Tibial nerve (tissue), 4 donors: Measurements from ENCODE around the gene SORBS1. TPM values are rescaled to one million over a fixed set of nuclear protein-coding genes. Genes with fewer than 3 reads are reported as not detected.
A peak's percentile ranks its signal among the peaks of the same experiment; 100 is the strongest.

Experiments used
- DNase-seq, 2 donors: peaks; one replicate each; pipeline ENCODE4 v3.0.0-alpha.2; 2019; ENCODE audit warnings: low spot score in 2 of 2
- H3K27ac ChIP-seq, 4 donors: fragments of 200-600 bp; sonication (generic) in 3 of 4; one replicate each; pipeline ENCODE4 v1.5.1; 2017 to 2019; ENCODE audit warnings: mild to moderate bottlenecking in 1 of 4
- H3K27me3 ChIP-seq, 2 donors: fragments of 200-600 bp; sonication (generic) in 1 of 2; one replicate each; pipeline versions ENCODE4 v1.5.1 to v1.6.0; 2017 to 2019
- H3K36me3 ChIP-seq, 3 donors: fragments of 200-600 bp; sonication (generic); one replicate each; pipeline ENCODE4 v1.5.1; 2018 to 2019
- H3K4me1 ChIP-seq, 4 donors: fragments of 200-600 bp; sonication (generic) in 3 of 4; one replicate each; pipeline ENCODE4 v1.5.1; 2017 to 2019
- H3K4me3 ChIP-seq, 4 donors: fragments of 200-600 bp; sonication (generic) in 3 of 4; one replicate each; pipeline ENCODE4 v1.5.1; 2017 to 2019; ENCODE audit warnings: mild to moderate bottlenecking in 1 of 4, moderate library complexity in 1 of 4
- H3K9me3 ChIP-seq, 4 donors: fragments of 200-600 bp; sonication (generic) in 3 of 4; one replicate each; pipeline ENCODE4 v1.5.1; 2017 to 2019
- CTCF ChIP-seq, 5 experiments: fragments of 200-600 bp in 3 of 5; fragments of 450-650 bp in 2 of 5; sonication (generic) in 3 of 5; IDR thresholded peaks; one replicate each; pipeline ENCODE4 v1.5.1; 2016 to 2019; ENCODE audit warnings: antibody characterized with exemption in 5 of 5, mild to moderate bottlenecking in 3 of 5, moderate library complexity in 2 of 5
- EP300 ChIP-seq, 2 donors: sonication (generic); formaldehyde crosslinking; IDR thresholded peaks; one replicate each; pipeline ENCODE4 v1.6.1; 2017; ENCODE audit warnings: antibody characterized with exemption in 2 of 2, mild to moderate bottlenecking in 1 of 2
- POLR2A ChIP-seq, 2 donors: fragments of 450-650 bp; IDR thresholded peaks; one replicate each; pipeline ENCODE4 v1.6.1; 2017; ENCODE audit warnings: antibody characterized with exemption in 2 of 2, mild to moderate bottlenecking in 2 of 2, moderate library complexity in 2 of 2
- WGBS, 2 donors: methylation state at CpG; one replicate each; pipeline ENCODE4 v1.1.5; 2018; 5-methylcytosine and 5-hydroxymethylcytosine counted together
- total RNA-seq, 4 donors: library from RNA; depleted of rRNA; stranded (reverse); fragments of >200 nt; gene quantifications; one replicate each; pipeline ENCODE4 v1.1.0, GENCODE V29; 2016

Gene SORBS1
- total RNA-seq, 4 donors from 2014 or later = 427 to 623 (median 567) TPM

GRCh38 chr10:95513941-95514392, 47.2 kb downstream of the SORBS1 start:
- no peaks in the 10 kb centered on the region for H3K9me3 ChIP-seq
- H3K36me3 ChIP-seq = no peaks in the 10 kb centered on the region
- no peak for DNase-seq
- TF ChIP-seq POLR2A (IDR thresholded peaks at IDR 0.05) (no peak), EP300 (IDR thresholded peaks at IDR 0.05) (peak in 1 of 2 donors; percentile 62), CTCF (IDR thresholded peaks at IDR 0.05) (no peak)
- H3K4me1 ChIP-seq = peaks cover 0 to 78% (median 31%) of the 10 kb centered on the region in 4 donors
- H3K4me3 ChIP-seq = no peak overlapping the region
- H3K27ac ChIP-seq = peak overlapping the region; percentile 21 to 85 (median 66)
- WGBS, 2 donors = 11 to 18% methylated on average over 2 of the region's 2 CpGs
- H3K27me3 ChIP-seq = no peaks in the 10 kb centered on the region

- H3K4me1 ChIP-seq = peaks cover 0 to 86% (median 37%) of the 10 kb centered on the region in 4 donors
- no peaks in the 10 kb centered on the region for H3K27me3 ChIP-seq
- peak; percentile 21 to 26 for DNase-seq
- no peaks in the 10 kb centered on the region for H3K36me3 ChIP-seq
- no peak overlapping the region for H3K4me3 ChIP-seq
- H3K9me3 ChIP-seq = no peaks in the 10 kb centered on the region
- peak overlapping the region; percentile 17 to 85 (median 66) for H3K27ac ChIP-seq
- WGBS, 2 donors = 60 to 73% methylated on average over 11 of the region's 11 CpGs
- no peak for TF ChIP-seq POLR2A (IDR thresholded peaks at IDR 0.05)
- TF ChIP-seq CTCF (IDR thresholded peaks at IDR 0.05) = no peak
- peak in 1 of 2 donors; percentile 23 for TF ChIP-seq EP300 (IDR thresholded peaks at IDR 0.05)
Observed at GRCh38 chr10:95513008-95513589, 48.1 kb downstream of the SORBS1 start.

- 72 to 73% methylated on average over 6 of the region's 6 CpGs for WGBS, 2 donors
Observed at GRCh38 chr10:95511314-95511713, 49.9 kb downstream of the SORBS1 start.

GRCh38 chr10:95509251-95509650, 51.9 kb downstream of the SORBS1 start:
- Histone ChIP-seq H3K9me3 (no peaks in the 10 kb centered on the region), H3K4me1 (peaks cover 0 to 94% (median 51%) of the 10 kb centered on the region in 4 donors), H3K27ac (peak overlapping the region; percentile 29 to 88 (median 74)), H3K27me3 (no peaks in the 10 kb centered on the region), H3K36me3 (no peaks in the 10 kb centered on the region), H3K4me3 (no peak overlapping the region)
- TF ChIP-seq POLR2A (IDR thresholded peaks at IDR 0.05) = no peak
- no peak for TF ChIP-seq EP300 (IDR thresholded peaks at IDR 0.05)
- TF ChIP-seq CTCF (IDR thresholded peaks at IDR 0.05) = no peak
- no peak for DNase-seq
- WGBS, 2 donors = 14 to 22% methylated on average over 1 of the region's 1 CpG

More at GRCh38 chr10:95511314-95511713, 49.9 kb downstream of the SORBS1 start:
- H3K4me3 ChIP-seq = no peak overlapping the region
- TF ChIP-seq CTCF (IDR thresholded peaks at IDR 0.05) = no peak
- TF ChIP-seq EP300 (IDR thresholded peaks at IDR 0.05) = no peak
- no peak for TF ChIP-seq POLR2A (IDR thresholded peaks at IDR 0.05)
- no peak for DNase-seq
- no peaks in the 10 kb centered on the region for H3K36me3 ChIP-seq
- peaks cover 0 to 83% (median 45%) of the 10 kb centered on the region in 4 donors for H3K4me1 ChIP-seq
- H3K27ac ChIP-seq = peak overlapping the region in 3 of 4 donors; percentile 4 to 85 (median 79)
- H3K9me3 ChIP-seq = no peaks in the 10 kb centered on the region
- no peaks in the 10 kb centered on the region for H3K27me3 ChIP-seq

GRCh38 chr10:95508730-95509129, 52.4 kb downstream of the SORBS1 start:
- Histone ChIP-seq H3K4me1 (peaks cover 0 to 93% (median 47%) of the 10 kb centered on the region in 4 donors), H3K36me3 (no peaks in the 10 kb centered on the region), H3K9me3 (no peaks in the 10 kb centered on the region), H3K27me3 (no peaks in the 10 kb centered on the region), H3K4me3 (peak overlapping the region in 2 of 4 donors; percentile 10 to 23), H3K27ac (peak overlapping the region; percentile 29 to 88 (median 74))
- peak in 1 of 2 donors; percentile 11 for DNase-seq
- WGBS, 2 donors = 12 to 25% methylated on average over 3 of the region's 3 CpGs
- peak in 1 of 2 donors; percentile 69 for TF ChIP-seq EP300 (IDR thresholded peaks at IDR 0.05)
- TF ChIP-seq CTCF (IDR thresholded peaks at IDR 0.05) = no peak
- TF ChIP-seq POLR2A (IDR thresholded peaks at IDR 0.05) = no peak
